ENCODE results near the gene CLHC1. TPM values are rescaled to one million over a fixed set of nuclear protein-coding genes. Genes with fewer than 3 reads are reported as not detected.

CLHC1 gene
- total and polyA plus RNA-seq, 10 of the 15 experiments (the other 5 are each of a cell fraction or from before 2014, with no cell fraction given), result 2.6 to 6.8 (median 4.7) TPM

DNA sequence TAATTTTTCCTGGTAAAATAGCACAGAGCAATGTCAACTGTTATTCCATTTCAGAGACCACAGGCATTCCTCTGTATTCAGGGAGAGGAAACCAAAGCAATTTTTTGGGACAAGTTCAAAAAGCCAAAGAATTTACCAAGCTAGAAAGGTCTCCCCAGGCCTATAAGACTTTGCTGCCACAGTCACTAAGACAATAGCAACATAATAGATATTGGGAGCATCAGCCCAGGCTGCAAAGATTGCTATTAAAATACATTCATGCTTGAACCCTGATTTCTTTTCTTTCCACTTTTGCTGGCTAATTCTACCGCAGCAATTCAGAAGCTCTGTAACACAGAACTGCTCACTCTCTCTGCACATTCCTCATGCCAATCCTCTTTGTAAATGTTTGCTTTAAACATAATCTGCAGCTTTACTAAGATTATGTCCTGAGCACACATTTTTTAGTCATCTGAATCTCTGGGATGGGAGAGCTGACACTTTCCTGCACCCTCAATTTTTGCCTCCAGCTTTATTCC lies 76.3 kb downstream of the CLHC1 start:
- H3K27ac ChIP-seq (ENCODE audit: control insufficient read depth, insufficient read depth), result no peak overlapping the region
- no peak overlapping the region for H3K4me2 ChIP-seq (ENCODE audit: control insufficient read depth, insufficient read depth)
- ChIA-PET SMC1A (ENCODE audit: uncharacterized antibody, unreplicated experiment) (interaction anchor here (0.6 to 1.5 kb wide), 4 partner anchors 8 to 123 kb away, joined by 3 read pairs; no protein-coding TSS in a partner anchor), POLR2A (interaction anchor here (0.6 to 1.0 kb wide), 2 partner anchors 105 to 130 kb away, joined by 3 read pairs; no protein-coding TSS in a partner anchor), RAD21 (ENCODE audit: unreplicated experiment) (interaction anchor here (0.8 kb wide), 1 partner anchor 108 kb away, joined by 3 read pairs; no protein-coding TSS in a partner anchor), CTCF (interaction anchor here (0.9 kb wide), 1 partner anchor 13 kb away, joined by 3 read pairs; no protein-coding TSS in a partner anchor)
- H3K79me2 ChIP-seq (ENCODE audit: control insufficient read depth, insufficient read depth, low read length), result no peaks in the 10 kb centered on the region
- H4K20me1 ChIP-seq (ENCODE audit: control insufficient read depth, insufficient read depth), result no peaks in the 10 kb centered on the region
- in situ Hi-C loops (cut with MboI) (no loop called here), intact Hi-C loops (cut with micrococcal nuclease; ENCODE audit: unreplicated experiment) (no loop called here)
- peaks cover 22% of the 10 kb centered on the region for H3K4me1 ChIP-seq (ENCODE audit: control insufficient read depth, insufficient read depth, low read length)
- H3K4me3 ChIP-seq, result no peak overlapping the region
- no peaks in the 10 kb centered on the region for H3K9me3 ChIP-seq (replicated peaks; ENCODE audit: control insufficient read depth, insufficient read depth, low read length)
- no peaks in the 10 kb centered on the region for H3K36me3 ChIP-seq (ENCODE audit: control insufficient read depth in 2 of 2, insufficient read depth in 2 of 2, low read length in 1 of 2)
- no peak overlapping the region for H2AFZ ChIP-seq (ENCODE audit: control insufficient read depth, low read depth, low read length)
- TF ChIP-seq LARP7 (IDR thresholded peaks at IDR 0.05) (no peak), IKZF1 (conservative IDR thresholded peaks at IDR 0.05) (no peak), CHD4 (IDR thresholded peaks at IDR 0.05) (no peak), NFIC (IDR thresholded peaks at IDR 0.05; ENCODE audit: low read depth, low read length) (no peak), NR2C2 (IDR thresholded peaks at IDR 0.05; ENCODE audit: borderline replicate concordance, control insufficient read depth, insufficient read length, low read depth) (no peak), EGR1 (IDR thresholded peaks at IDR 0.05; ENCODE audit: borderline replicate concordance in 1 of 2, low read depth in 2 of 2, low read length in 2 of 2) (no peak), EP300 (IDR thresholded peaks at IDR 0.05; ENCODE audit: borderline replicate concordance in 1 of 2, control insufficient read depth in 1 of 2, low read depth in 2 of 2, low read length in 2 of 2) (no peak), CHD2 (IDR thresholded peaks at IDR 0.05; ENCODE audit: borderline replicate concordance, low read depth, low read length) (no peak), PAX8 (IDR thresholded peaks at IDR 0.05) (no peak), STAT1 (conservative IDR thresholded peaks at IDR 0.05) (no peak), ATF7 (IDR thresholded peaks at IDR 0.05; ENCODE audit: low read depth) (no peak), GABPA (IDR thresholded peaks at IDR 0.05; ENCODE audit: low read depth) (no peak), HCFC1 (IDR thresholded peaks at IDR 0.05; ENCODE audit: low read length) (no peak), SUZ12 (IDR thresholded peaks at IDR 0.05; ENCODE audit: unreplicated experiment) (no peak), STAT3 (IDR thresholded peaks at IDR 0.05; ENCODE audit: low read depth, low read length) (no peak)
- TF ChIP-seq, protein P1, sequence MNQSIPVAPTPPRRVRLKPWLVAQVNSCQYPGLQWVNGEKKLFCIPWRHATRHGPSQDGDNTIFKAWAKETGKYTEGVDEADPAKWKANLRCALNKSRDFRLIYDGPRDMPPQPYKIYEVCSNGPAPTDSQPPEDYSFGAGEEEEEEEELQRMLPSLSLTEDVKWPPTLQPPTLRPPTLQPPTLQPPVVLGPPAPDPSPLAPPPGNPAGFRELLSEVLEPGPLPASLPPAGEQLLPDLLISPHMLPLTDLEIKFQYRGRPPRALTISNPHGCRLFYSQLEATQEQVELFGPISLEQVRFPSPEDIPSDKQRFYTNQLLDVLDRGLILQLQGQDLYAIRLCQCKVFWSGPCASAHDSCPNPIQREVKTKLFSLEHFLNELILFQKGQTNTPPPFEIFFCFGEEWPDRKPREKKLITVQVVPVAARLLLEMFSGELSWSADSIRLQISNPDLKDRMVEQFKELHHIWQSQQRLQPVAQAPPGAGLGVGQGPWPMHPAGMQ (IDR thresholded peaks at IDR 0.05; ENCODE audit: borderline replicate concordance), result no peak
- TF ChIP-seq, protein P2, sequence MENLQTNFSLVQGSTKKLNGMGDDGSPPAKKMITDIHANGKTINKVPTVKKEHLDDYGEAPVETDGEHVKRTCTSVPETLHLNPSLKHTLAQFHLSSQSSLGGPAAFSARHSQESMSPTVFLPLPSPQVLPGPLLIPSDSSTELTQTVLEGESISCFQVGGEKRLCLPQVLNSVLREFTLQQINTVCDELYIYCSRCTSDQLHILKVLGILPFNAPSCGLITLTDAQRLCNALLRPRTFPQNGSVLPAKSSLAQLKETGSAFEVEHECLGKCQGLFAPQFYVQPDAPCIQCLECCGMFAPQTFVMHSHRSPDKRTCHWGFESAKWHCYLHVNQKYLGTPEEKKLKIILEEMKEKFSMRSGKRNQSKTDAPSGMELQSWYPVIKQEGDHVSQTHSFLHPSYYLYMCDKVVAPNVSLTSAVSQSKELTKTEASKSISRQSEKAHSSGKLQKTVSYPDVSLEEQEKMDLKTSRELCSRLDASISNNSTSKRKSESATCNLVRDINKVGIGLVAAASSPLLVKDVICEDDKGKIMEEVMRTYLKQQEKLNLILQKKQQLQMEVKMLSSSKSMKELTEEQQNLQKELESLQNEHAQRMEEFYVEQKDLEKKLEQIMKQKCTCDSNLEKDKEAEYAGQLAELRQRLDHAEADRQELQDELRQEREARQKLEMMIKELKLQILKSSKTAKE (IDR thresholded peaks at IDR 0.05; ENCODE audit: low read depth, poor library complexity, severe bottlenecking), result no peak
- no peak overlapping the region for H3K9ac ChIP-seq (ENCODE audit: control insufficient read depth, insufficient read depth, low read length)
- DNase-seq (ENCODE audit: low read depth, low spot score) (no peak), FAIRE-seq (no peak), ATAC-seq (no peak)
- BruUV-seq (replicated peaks), result no TSS peak
- H3K27me3 ChIP-seq (replicated peaks in 1 of 2; ENCODE audit: control insufficient read depth in 2 of 2, insufficient read depth in 2 of 2, low read length in 1 of 2), result no peaks in the 10 kb centered on the region
- WGBS (ENCODE audit: insufficient coverage, insufficient replicate concordance, low lambda C conversion rate, missing lambda C conversion rate), result 100% methylated on average over 1 of the region's 1 CpG
